Dedifferentiated amniotic fluid mesenchymal stem cell (primary cell): Measurements from ENCODE around the gene JAK1.
"Not testable (repeated sequence)": the region's sequence is repeated elsewhere in the genome, so short reads cannot be mapped to it uniquely, and the experiment has no call there.

Experiments
- DNase-seq: peaks from one replicate; pipeline ENCODE4 v3.0.0-alpha.2; 2016; ENCODE audit errors: extremely low spot score

The JAK1 gene

DNA sequence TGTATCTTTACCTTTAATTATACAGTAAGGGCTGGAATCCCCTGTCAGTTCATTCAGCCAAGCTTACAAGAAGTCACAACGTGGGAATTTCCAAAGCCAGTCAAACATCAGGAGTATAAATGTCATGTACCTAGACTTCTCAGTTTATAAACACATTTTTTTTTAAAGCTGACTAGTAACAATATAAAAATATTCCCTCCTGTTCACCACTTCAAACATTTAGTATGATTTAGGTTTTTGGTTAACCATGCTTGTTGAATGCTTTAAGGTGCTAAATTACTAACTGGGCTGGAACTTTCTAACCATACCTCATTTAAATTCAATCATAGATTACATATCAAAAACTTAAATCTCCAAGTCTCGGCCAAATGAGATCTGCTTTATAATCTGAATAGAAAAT lies 44.0 kb downstream of the JAK1 start:
- DNase-seq, result no peak

GRCh38 chr1:64921771-64922170 lies 44.6 kb downstream of the JAK1 start:
- no peak for DNase-seq

DNA sequence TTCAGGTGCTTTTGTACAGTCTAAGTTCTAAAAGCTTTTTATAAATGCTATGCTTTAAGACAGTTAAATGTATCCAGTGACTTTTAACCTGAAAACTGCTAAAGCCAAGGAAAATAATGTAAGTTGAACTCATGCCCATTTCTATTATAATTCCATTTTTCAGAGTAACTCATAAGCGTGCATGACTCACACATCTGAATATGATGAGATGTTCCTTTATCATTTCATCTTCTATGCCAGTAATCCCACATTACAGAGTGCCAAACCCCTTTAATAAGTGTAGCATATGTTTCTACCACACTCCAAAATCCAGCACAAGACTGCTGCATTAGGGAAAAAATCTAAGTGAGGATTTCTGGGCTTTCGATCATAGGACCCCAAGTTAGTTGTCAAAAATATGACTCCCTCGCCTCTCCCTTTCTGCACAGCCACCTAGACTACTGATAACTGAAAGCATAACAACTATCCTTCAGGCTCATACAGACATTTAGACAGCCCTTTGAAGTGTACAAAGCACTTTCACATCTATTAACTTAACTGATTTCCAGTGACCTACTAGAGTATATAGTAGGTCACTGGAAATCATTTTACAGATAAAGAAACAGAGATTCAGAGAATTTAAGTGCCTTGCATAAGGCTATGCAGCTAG lies 45.3 kb downstream of the JAK1 start:
- peak; percentile 68 for DNase-seq

GRCh38 chr1:64919120-64919519 lies 47.2 kb downstream of the JAK1 start:
- DNase-seq, result not testable (repeated sequence)

GRCh38 chr1:64917907-64918306 lies 48.4 kb downstream of the JAK1 start:
- DNase-seq, result no peak

DNA sequence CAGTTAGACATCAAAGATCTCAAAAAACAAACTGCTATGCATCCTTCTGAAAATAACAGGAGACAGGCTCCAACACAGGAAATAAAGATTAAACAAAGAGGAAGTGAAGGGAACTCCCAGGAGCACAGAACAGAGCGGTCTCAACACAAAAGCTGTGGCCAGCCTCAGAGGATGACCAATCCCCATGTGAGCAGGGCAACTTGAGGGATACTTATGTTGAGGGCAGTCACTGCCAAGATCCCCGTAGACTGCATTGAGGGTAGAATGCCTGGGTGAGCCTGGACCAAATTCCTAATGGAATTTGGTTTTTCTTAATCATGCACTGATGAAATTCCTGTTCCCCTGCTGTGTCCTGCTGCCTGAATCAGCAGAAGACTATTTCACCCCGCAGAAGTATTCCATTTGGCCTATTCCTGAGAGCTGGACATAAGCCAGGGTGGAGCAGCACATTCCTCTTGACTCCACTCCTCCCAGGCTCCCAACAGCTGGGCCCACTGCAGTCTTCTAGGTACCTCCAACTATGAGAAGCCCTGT lies 49.0 kb downstream of the JAK1 start:
- peak; percentile 95 for DNase-seq

GRCh38 chr1:64915381-64916274 lies 50.7 kb downstream of the JAK1 start:
- peak; percentile 47 for DNase-seq

DNA sequence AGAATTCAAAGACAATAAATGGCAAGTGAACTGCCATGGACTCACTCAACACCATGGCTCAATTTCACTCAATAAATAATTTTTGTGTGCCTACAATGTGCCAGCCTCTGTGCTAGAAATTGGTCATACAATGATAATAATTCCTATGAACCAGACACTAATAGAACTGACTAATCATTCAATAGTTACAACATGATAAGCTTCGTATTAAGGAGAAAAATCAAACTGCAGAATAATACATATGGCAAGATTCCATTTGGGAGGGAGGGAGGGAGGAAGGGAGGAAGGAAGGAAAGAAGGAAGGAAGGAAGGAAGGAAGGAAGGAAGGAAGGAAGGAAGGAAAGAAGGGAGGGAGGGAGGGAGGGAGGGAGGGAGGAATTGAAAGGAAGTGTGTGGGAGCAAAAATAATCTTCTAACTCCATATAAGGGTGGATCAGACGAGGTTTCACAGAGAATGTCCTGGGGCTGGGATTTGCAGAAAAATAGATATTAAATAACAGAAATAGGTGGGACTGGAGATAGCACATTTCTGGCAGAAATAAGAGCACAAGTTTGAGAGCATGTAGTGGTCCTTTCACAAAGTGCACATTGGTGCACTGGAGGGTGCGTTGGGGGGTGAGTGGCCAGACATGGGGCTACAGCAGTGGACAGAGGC lies 52.9 kb downstream of the JAK1 start:
- no peak for DNase-seq

- DNase-seq, result no peak
Observed at GRCh38 chr1:64912191-64912590, 54.2 kb downstream of the JAK1 start.

GRCh38 chr1:64911326-64911725 lies 55.0 kb downstream of the JAK1 start:
- no peak for DNase-seq

DNA sequence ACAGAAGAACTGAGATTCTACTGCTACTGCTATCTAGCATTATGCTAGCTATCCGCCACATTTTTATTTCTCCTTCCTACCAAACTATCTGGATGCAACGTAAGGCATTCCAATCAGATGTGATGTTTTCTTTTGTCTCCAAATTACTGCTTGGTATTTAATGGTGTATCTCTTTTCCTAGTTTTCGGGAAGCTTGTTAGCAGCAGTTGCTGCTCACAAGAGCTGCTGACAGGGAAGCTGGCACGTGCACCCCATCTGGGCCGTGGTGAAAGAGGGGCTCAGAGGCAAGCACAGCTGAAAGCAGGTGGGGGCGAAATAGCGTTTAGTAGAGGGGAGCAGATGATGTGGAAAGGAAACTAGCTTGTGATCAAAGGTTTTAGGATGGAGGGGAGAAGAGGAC lies 57.3 kb downstream of the JAK1 start:
- DNase-seq, result no peak

- DNase-seq, result no peak
Observed at GRCh38 chr1:64908575-64908974, 57.8 kb downstream of the JAK1 start.

DNA sequence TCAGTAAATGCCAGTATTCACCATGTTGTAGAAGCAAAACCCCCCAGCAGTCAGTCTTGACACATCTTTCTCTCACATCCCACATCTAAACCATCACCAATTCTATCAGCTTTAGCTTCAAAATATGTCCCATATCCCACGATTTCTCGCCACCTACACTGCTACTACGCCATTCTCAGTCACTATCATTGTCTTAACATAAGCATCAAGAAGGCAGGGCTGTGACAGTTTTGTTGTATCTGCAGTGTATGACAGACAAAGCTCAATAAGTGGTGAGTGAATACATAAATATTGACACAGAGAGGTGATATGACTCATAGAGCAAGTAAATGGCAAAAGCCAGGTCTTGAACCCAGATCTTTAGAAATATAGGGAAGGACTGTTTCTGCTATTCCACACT lies 59.9 kb downstream of the JAK1 start:
- DNase-seq, result no peak

DNA sequence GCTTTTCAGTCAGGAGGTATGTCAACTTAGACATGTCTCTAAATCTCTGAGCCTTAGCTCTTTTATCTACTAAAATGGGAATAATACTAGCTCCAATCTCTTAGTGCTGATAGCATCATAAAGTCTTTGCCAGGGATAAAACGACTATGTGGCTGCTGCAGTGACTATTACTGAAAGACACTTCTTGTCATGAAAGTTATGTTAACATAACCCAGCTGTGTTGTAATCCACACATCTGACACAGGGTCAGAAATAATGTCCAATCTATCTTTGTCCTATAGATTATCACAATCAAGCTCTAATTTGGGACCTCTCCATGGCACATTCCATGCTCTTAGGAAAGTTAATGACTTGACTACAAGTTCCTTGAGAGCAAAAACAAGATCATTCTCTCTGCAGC lies 62.8 kb downstream of the JAK1 start:
- no peak for DNase-seq

GRCh38 chr1:64901663-64902062 lies 64.7 kb downstream of the JAK1 start:
- DNase-seq, result no peak

DNA sequence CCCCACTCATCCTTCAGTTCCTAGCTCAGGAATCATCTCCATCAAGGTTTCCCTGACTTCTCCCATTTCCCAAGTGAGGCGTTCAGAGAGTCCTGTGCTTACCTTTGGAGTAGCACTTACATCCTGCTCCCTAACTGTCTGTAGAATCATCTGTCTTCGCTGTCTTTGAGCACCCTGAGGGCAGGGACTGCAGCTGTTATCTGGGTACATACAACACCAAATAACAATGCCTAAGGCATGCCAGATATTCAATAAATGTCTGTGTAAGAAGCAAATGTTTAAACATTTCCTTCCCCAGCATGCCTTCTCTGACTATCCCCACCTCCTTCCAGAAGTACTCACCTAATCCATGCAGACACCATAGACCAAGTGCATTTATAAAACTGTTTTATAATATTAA lies 65.4 kb downstream of the JAK1 start:
- DNase-seq, result no peak

- peak; percentile 87 for DNase-seq
Observed at GRCh38 chr1:64898107-64898861, 68.1 kb downstream of the JAK1 start.

DNA sequence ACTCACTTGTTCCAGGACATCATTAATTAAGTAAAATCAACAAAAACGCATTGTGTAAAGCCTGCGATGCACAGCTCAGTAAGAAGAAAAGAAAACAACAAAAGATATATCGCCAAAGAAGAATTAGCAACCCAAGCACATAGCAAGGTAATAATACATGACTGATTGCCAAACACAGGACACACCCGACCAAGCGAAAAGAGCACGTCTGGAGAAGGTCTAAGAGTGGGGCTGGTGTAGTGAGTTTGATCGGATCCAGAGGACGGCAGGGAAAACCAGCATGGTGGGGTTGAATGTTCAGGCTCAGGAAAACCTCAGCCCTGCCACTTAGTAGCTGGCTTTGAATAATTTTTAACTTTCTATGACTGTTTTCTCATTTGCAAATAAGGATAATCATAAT lies 69.8 kb downstream of the JAK1 start:
- DNase-seq, result no peak

GRCh38 chr1:64895500-64895899 lies 70.8 kb downstream of the JAK1 start:
- DNase-seq, result no peak

GRCh38 chr1:64894438-64895196 lies 71.7 kb downstream of the JAK1 start:
- DNase-seq, result no peak

GRCh38 chr1:64893921-64894320 lies 72.4 kb downstream of the JAK1 start:
- no peak for DNase-seq
